GM19193 (cell line): ENCODE measurements around the gene PSMG4.

Experiments used
- POLR2A ChIP-seq: IDR thresholded peaks from 4 replicates; pipeline ENCODE4 v1.6.1; 2011; ENCODE audit not compliant: insufficient read depth, insufficient read length; ENCODE audit errors: extremely low read depth

The PSMG4 gene

GRCh38 chr6:3263096-3263495 is 4.3 kb downstream of the PSMG4 start:
- no peak for TF ChIP-seq POLR2A

GRCh38 chr6:3264356-3264755 is 5.6 kb downstream of the PSMG4 start:
- no peak for TF ChIP-seq POLR2A

- TF ChIP-seq POLR2A: no peak
These were observed 6.9 kb downstream of the PSMG4 start for GRCh38 chr6:3265671-3266070.

- no peak for TF ChIP-seq POLR2A
These were observed 7.4 kb downstream of the PSMG4 start for GRCh38 chr6:3266170-3266569.

- TF ChIP-seq POLR2A: no peak
These were observed 8.4 kb downstream of the PSMG4 start for GRCh38 chr6:3267162-3267561.

GRCh38 chr6:3268680-3269079 is 9.9 kb downstream of the PSMG4 start:
- no peak for TF ChIP-seq POLR2A

GRCh38 chr6:3269281-3269975 is 10.7 kb downstream of the PSMG4 start:
- no peak for TF ChIP-seq POLR2A

GRCh38 chr6:3270258-3270657 is 11.5 kb downstream of the PSMG4 start:
- TF ChIP-seq POLR2A: no peak

- TF ChIP-seq POLR2A: no peak
These were observed 13.0 kb downstream of the PSMG4 start for GRCh38 chr6:3271756-3272155.

- no peak for TF ChIP-seq POLR2A
These were observed 14.3 kb downstream of the PSMG4 start for GRCh38 chr6:3272911-3273547.

GRCh38 chr6:3273707-3274521 is 15.2 kb downstream of the PSMG4 start:
- TF ChIP-seq POLR2A: no peak

GRCh38 chr6:3276174-3277167 is 17.7 kb downstream of the PSMG4 start:
- TF ChIP-seq POLR2A: no peak

GRCh38 chr6:3277251-3277650 is 18.5 kb downstream of the PSMG4 start:
- TF ChIP-seq POLR2A: no peak

GRCh38 chr6:3277851-3278416 is 19.2 kb downstream of the PSMG4 start:
- no peak for TF ChIP-seq POLR2A
